ENCODE results near the gene CRYBA4.

The CRYBA4 gene

GRCh38 chr22:26624803-26625202 is 3.0 kb downstream of the CRYBA4 start:
- no peak for DNase-seq (ENCODE audit: low read depth, low spot score)

- no peak for DNase-seq (ENCODE audit: low read depth, low spot score)
Measured at GRCh38 chr22:26629988-26630761, 8.4 kb downstream of the CRYBA4 start.

DNA sequence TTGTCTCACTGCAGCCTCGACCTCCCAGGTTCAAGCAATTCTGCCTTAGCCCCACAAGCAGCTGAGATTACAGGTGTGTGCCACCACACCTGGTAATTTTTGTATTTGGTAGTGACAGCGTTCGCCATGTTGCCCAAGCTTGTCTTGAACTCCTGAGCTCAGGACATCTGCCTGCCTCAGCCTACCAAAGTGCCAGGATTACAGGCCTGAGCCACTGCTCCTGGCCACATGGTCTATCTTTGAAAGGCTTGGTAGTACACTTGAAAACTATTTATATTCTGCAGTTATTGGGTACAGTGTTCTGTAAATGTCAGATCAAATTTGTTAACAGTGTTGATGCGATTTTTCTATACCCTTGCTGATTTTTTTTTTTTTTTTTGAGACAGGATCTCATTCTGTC is 9.5 kb downstream of the CRYBA4 start:
- DNase-seq (ENCODE audit: low read depth, low spot score) = no peak

- no peak for DNase-seq (ENCODE audit: low read depth, low spot score)
Measured at GRCh38 chr22:26632422-26633155, 10.8 kb downstream of the CRYBA4 start.

- DNase-seq (ENCODE audit: low read depth, low spot score) = no peak
Measured at GRCh38 chr22:26634189-26634588, 12.4 kb downstream of the CRYBA4 start.

GRCh38 chr22:26635117-26635516 is 13.4 kb downstream of the CRYBA4 start:
- no peak for DNase-seq (ENCODE audit: low read depth, low spot score)

- no peak for DNase-seq (ENCODE audit: low read depth, low spot score)
Measured at GRCh38 chr22:26636296-26636695, 14.5 kb downstream of the CRYBA4 start.

GRCh38 chr22:26642465-26643417 is 21.0 kb downstream of the CRYBA4 start:
- DNase-seq (ENCODE audit: low read depth, low spot score) = no peak

GRCh38 chr22:26643418-26644100 is 21.8 kb downstream of the CRYBA4 start:
- no peak for DNase-seq (ENCODE audit: low read depth, low spot score)

- DNase-seq (ENCODE audit: low read depth, low spot score) = no peak
Measured at GRCh38 chr22:26646158-26646557, 24.4 kb downstream of the CRYBA4 start.

GRCh38 chr22:26648011-26648497 is 26.3 kb downstream of the CRYBA4 start:
- DNase-seq (ENCODE audit: low read depth, low spot score) = no peak

DNA sequence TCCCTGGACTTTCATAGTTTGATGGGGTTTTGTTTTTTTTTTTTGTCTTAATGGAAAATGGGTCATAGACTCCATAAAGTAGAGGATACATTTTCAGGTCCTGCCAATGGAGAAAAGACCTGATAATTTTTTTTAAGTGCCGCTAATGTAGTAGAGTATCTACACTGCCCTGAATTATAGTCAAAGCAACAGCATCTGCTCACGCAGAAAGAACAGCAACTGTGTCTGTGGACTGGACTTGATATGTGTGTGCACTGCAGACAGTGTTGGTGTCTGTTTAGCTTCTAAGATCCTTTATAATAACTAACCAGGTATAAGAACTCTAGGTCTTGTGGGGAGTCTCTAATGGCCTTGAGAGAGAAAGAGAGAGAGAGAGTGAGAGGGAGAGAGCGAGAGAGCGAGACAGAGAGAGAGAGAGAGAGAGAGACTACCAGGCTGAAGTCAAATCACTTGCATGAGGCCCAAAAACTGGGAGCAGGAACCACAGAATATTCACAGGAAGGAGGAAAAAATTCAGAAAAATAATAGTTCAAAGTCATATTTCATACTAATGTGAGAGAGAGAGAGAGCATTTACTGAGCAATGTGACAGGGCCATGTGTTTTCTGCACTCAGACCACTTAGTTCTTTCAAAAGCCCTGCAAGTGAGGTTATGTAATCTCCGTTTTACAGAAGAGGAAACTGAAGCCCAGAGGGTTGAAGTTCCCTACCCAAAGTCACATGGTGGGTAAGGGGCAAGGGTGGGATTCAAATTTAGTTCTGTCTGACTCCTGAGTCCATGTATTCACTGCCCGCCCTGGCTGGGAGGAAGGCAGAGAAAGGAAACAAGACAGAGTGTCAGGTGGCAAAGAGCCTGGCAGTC is 27.0 kb downstream of the CRYBA4 start:
- DNase-seq (ENCODE audit: low read depth, low spot score) = no peak

- no peak for DNase-seq (ENCODE audit: low read depth, low spot score)
Measured at GRCh38 chr22:26650722-26651421, 29.1 kb downstream of the CRYBA4 start.

DNA sequence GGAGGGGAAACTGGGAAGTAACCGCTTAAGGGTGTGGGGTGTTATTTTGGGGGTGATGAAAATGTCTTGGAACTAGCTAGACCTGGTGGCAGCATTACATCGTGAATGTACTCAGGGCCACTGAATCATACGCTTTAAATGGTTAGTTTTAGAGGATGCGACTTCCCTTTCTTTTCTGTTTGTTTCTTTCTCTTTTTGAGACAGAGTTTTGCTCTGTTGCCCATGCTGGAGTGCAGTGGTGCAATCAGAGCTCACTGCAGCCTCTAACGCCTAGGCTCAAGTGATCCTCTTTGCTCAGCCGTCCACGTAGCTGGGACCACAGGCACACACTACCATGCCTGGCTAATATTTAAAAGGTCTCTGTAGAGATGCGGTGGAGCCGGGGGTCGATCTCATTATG is 30.1 kb downstream of the CRYBA4 start:
- no peak for DNase-seq (ENCODE audit: low read depth, low spot score)

- DNase-seq (ENCODE audit: low read depth, low spot score) = no peak
Measured at GRCh38 chr22:26656891-26657851, 35.4 kb downstream of the CRYBA4 start, which contains the start of gene MIAT. TSS of gene MIAT (plus strand) at chr22:26657588.

DNA sequence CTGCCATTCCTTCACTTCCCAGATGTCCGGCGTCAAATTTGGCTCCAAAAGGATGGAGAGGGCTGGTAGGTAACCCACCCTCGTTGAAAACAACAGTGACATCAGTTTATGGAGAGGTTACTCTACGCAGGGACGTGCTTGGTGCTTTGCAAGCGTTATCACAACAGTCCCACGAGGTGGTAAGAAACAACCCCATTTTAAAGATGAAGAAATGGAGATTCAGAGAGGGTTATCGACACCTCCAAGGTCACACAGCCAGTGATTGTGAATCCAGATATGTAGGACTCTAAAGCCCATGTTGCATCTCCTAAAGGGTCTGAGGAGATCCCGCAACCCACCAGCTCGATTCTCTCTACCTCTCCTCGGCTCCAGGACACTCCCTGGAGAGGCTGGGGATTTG is 36.4 kb downstream of the CRYBA4 start:
- no peak for DNase-seq (ENCODE audit: low read depth, low spot score)

DNA sequence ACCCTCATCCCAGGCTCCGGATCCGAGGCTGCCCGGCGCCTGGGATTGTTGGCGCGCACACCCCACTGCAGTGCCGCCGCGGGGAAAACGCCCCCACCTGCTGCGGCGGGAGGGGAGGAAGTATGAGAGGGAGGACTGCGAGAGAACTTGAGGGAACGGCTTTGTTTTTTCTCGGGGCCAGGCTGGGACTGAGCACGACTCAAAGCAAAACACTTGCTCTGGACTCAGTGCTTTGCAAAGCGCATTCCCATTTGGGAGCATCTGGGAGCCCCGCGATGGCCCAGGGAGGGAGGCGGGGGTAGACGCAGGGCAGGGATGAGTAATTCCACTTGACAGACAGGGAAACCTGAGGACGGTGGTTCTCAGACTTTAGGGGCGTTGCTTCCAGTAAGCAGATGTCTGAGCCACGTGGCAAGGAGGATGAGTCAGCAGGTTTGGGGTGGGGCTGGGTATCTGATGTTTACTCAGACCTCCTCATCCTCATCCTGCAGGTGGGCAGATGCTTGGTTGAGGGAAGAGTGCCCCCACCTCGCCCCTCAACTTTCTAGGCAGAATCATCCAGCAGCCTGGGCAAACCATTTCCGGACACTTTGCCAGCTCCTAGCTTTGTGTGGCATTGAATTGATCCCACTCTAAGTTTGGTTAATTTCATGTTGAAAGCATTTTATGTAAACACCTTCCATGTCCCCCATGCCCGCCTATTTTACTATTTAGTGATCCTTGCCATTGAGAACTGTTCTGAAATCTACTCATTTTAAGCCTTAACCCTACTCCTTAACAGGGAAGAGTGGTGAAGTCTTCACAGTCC is 37.1 kb downstream of the CRYBA4 start:
- peak; percentile 67 for DNase-seq (ENCODE audit: low read depth, low spot score)

DNA sequence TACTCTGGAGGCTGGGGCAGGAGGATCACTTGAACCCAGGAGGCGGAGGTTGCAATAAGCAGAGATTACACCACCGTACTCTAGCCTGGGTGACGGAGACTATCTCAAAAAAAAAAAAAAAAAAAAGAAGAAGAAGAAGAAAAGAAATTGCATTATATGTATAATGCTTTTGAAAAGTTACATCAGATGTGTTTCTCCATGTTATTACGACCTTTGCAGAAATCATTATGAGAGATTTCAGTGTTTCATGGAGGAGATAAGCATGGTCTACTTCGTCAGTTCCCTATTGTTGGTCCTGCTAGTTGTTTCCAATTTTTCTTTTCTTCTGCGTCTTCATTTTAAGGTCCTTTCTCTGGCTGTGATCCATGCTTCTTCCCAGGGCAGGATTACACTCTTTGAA is 38.6 kb downstream of the CRYBA4 start:
- no peak for DNase-seq (ENCODE audit: low read depth, low spot score)
